Measurements from ENCODE around the gene TMEM203.

GRCh38 chr9:137220317-137221094 is 15.1 kb upstream of the TMEM203 start:
- TF ChIP-seq SMC3 (IDR thresholded peaks at IDR 0.05; ENCODE audit: low read depth, low read length) (no peak), CTCF (conservative IDR thresholded peaks at IDR 0.05; ENCODE audit: low read depth, low read length) (no peak), RAD21 (IDR thresholded peaks at IDR 0.05; ENCODE audit: low read length) (no peak), POLR2A (IDR thresholded peaks at IDR 0.05; ENCODE audit: low read depth, low read length) (no peak), BHLHE40 (IDR thresholded peaks at IDR 0.05; ENCODE audit: low read depth, low read length) (no peak)

All from IMR-90 (cell line).